IgD-negative memory B cell (primary cell): ENCODE data around the gene TRPM3. TPM values are rescaled to one million over a fixed set of nuclear protein-coding genes. Genes with fewer than 3 reads are reported as not detected.

ENCODE experiments used
- H3K27ac Mint-ChIP-seq, 3 donors: one replicate each; pipeline ENCODE4 v1.8.0; 2020 to 2022; ENCODE audit warnings: mild to moderate bottlenecking in 3 of 3, mixed read lengths in 3 of 3, moderate library complexity in 1 of 3
- H3K27me3 Mint-ChIP-seq: one replicate; pipeline ENCODE4 v1.8.0; 2021; ENCODE audit warnings: mixed read lengths
- H3K36me3 Mint-ChIP-seq: one replicate; pipeline ENCODE4 v1.8.0; 2020; ENCODE audit warnings: mild to moderate bottlenecking, mixed read lengths
- H3K4me1 Mint-ChIP-seq, 3 donors: one replicate each; pipeline ENCODE4 v1.8.0; 2020 to 2022; ENCODE audit warnings: mixed read lengths in 3 of 3, mild to moderate bottlenecking in 1 of 3
- H3K4me3 Mint-ChIP-seq, 4 donors: one replicate each; pipeline ENCODE4 v1.8.0; 2020 to 2022; ENCODE audit warnings: mild to moderate bottlenecking in 4 of 4, mixed read lengths in 4 of 4, moderate library complexity in 3 of 4
- H3K9me3 Mint-ChIP-seq, 3 donors: one replicate each; pipeline ENCODE4 v1.8.0; 2020 to 2021; ENCODE audit warnings: mixed read lengths in 3 of 3, mild to moderate bottlenecking in 1 of 3
- polyA plus RNA-seq: library from polyadenylated mRNA; unstranded; fragments of 300-500 nt; fragmentation: Illumina TruSeq; gene quantifications from one replicate; pipeline ENCODE4 v1.2.3, GENCODE V29; 2021

Gene TRPM3
- polyA plus RNA-seq, 1 donor from 2014 or later, result not detected

DNA sequence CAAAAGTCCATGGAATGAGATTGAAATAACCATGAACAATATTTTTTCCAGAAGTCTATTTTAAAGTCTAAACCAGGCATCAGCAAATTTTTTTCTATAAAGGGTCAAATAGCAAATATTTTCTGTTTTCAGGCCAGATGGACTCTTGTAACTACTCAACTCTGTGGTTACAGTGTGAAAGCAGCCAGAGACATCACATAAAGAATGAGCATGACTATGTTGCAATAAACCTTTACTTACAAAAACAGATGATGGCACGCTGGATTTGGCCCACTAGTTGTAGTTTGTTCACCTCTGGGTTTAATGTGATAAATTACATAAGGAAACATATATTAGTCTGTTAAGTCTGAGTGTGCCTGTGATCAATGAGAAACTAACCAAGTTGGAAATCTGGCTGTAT is 319.2 kb downstream of the TRPM3 start:
- no peaks in the 10 kb centered on the region for H3K4me1 Mint-ChIP-seq
- H3K4me3 Mint-ChIP-seq, result no peak overlapping the region
- no peaks in the 10 kb centered on the region for H3K36me3 Mint-ChIP-seq
- H3K27me3 Mint-ChIP-seq, result peaks cover 2% of the 10 kb centered on the region
- H3K27ac Mint-ChIP-seq, result no peak overlapping the region
- H3K9me3 Mint-ChIP-seq, result peaks cover 0 to 3% (median 0%) of the 10 kb centered on the region in 3 donors

DNA sequence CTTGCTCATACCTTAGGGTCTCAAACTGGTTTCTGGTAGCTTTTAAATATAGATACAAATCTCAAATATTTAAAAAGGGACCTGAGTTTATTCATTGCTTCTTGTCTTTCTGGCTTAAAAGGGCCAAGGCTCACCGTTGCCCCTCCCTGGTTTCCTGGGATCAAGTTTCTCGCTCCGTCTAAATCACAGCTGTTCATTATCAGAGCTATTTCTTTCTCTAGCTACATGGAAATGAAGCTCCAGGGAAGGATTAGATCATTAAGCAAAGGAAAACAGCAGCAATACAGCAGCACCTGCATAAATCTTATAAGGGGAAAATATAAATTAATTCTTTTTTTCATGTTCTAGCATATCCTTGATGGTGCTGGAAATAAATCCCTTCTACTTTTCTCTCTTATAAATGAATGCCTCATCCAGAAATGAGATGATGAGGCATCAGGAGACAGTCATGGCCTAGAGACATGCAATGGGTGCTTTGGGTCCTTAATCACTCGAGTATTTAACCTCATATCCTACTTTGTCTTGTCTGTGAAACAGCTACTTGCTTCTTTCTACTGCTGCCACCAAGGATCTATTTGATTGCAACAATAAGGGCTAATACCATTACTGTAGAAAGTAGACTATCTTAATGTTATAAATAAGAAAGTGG is 320.1 kb downstream of the TRPM3 start:
- peaks cover 0 to 3% (median 0%) of the 10 kb centered on the region in 3 donors for H3K9me3 Mint-ChIP-seq
- H3K27me3 Mint-ChIP-seq, result peaks cover 2% of the 10 kb centered on the region
- no peaks in the 10 kb centered on the region for H3K4me1 Mint-ChIP-seq
- no peaks in the 10 kb centered on the region for H3K36me3 Mint-ChIP-seq
- no peak overlapping the region for H3K4me3 Mint-ChIP-seq
- no peak overlapping the region for H3K27ac Mint-ChIP-seq

DNA sequence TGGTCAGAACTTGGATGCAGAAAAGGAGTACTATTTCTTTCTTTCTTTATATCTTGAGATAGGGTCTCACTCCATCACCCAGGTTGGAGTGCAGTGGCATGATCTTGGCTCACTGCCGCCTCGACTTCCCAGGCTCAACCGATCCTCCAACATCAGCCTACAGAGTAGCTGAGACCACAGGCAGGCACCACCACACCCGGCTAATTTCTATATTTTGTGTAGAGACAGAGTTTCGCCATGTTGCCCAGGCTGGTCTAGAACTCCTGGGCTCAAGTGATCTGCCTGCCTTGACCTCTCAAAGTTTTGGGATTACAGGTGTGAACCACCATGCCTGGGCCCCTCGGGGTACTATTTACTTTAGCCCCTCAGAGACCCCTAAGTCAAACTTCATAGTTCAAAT is 323.4 kb downstream of the TRPM3 start:
- Mint-ChIP-seq H3K27ac (no peak overlapping the region), H3K27me3 (no peaks in the 10 kb centered on the region), H3K4me3 (no peak overlapping the region), H3K36me3 (no peaks in the 10 kb centered on the region), H3K9me3 (peaks cover 0 to 3% (median 0%) of the 10 kb centered on the region in 3 donors), H3K4me1 (no peaks in the 10 kb centered on the region)

DNA sequence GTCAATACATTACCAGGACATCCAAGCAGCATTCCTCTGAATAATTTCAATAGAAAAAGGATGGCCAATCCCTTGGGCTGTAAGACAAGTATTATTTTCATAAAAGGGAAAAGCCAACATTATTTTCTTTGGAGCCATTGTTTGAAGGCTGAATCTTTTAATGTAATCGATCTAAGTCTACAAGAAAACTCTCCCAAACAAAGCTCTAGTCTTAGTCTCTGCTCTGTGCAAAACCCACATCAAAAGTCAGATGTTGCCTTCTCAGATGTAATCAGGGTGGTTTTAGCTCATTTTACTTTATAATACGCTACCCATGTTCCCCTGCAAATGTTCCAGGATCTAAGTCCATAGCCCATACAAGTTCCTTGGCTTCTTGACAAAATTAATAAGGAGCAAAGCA is 325.6 kb downstream of the TRPM3 start:
- H3K27ac Mint-ChIP-seq, result no peak overlapping the region
- peaks cover 0 to 3% (median 0%) of the 10 kb centered on the region in 3 donors for H3K9me3 Mint-ChIP-seq
- H3K27me3 Mint-ChIP-seq, result no peaks in the 10 kb centered on the region
- no peaks in the 10 kb centered on the region for H3K4me1 Mint-ChIP-seq
- H3K36me3 Mint-ChIP-seq, result no peaks in the 10 kb centered on the region
- no peak overlapping the region for H3K4me3 Mint-ChIP-seq

DNA sequence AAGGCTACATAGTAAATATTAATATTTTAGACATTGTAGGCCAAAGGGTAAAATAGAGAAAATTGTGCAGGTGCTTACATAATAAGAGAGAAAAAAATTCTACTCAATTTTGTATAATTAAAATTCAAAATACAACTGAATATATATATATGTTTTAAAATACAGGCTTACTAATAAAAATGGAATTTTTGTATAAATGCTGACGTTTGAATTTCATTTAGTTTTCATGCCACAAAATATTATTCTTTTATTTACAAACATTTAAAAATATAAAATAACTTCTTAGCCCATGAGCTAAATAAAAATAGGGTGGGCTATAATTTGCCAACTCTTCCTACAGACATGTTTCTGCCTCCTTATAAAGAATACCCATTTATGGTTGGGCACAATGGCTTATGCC is 328.6 kb downstream of the TRPM3 start:
- Mint-ChIP-seq H3K4me3 (no peak overlapping the region), H3K9me3 (peaks cover 0 to 3% (median 0%) of the 10 kb centered on the region in 3 donors), H3K4me1 (no peaks in the 10 kb centered on the region), H3K27ac (no peak overlapping the region), H3K36me3 (no peaks in the 10 kb centered on the region), H3K27me3 (no peaks in the 10 kb centered on the region)

DNA sequence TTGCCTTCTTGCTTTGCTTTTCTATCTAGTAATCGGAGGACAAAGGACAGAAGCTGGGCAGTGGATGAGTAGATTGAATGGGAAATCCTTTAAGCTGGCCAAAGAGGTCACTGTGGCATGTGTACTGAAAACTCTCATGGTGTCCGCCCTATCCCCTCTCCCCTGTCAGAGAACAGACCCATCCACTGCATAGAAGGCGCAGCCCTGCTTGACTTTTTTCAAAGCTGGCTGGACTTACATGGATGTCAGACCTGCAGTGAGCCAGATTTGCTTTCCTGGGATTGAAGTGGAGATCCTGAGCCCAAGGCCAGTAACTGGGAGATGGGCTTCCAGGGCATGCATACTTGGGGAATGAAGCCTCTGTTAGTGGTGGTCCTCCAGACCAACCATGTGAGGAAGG is 329.5 kb downstream of the TRPM3 start:
- H3K36me3 Mint-ChIP-seq, result no peaks in the 10 kb centered on the region
- no peaks in the 10 kb centered on the region for H3K4me1 Mint-ChIP-seq
- no peak overlapping the region for H3K27ac Mint-ChIP-seq
- no peaks in the 10 kb centered on the region for H3K9me3 Mint-ChIP-seq
- H3K4me3 Mint-ChIP-seq, result no peak overlapping the region
- no peaks in the 10 kb centered on the region for H3K27me3 Mint-ChIP-seq

DNA sequence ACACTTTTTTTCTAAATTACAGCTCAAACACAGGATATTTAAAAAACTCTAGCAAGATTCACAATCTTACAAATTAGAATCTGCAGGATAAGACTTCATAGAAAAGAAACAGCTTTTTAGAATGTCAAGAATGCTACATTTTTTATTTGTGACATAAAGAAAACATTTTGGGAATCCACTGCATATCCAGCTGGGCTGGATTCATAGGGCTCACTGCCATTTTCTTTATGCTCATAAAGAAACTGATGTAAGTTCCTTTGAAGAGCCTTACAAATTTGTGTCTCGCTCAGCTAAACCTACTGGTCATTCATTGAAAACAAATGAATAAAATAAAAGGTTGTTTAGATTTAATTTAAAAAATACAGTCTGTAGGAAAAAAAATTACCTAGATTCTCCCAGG is 332.3 kb downstream of the TRPM3 start:
- Mint-ChIP-seq H3K4me1 (no peaks in the 10 kb centered on the region), H3K27ac (peak overlapping the region in 1 of 3 donors; percentile 13), H3K36me3 (no peaks in the 10 kb centered on the region), H3K9me3 (no peaks in the 10 kb centered on the region), H3K4me3 (no peak overlapping the region), H3K27me3 (no peaks in the 10 kb centered on the region)

DNA sequence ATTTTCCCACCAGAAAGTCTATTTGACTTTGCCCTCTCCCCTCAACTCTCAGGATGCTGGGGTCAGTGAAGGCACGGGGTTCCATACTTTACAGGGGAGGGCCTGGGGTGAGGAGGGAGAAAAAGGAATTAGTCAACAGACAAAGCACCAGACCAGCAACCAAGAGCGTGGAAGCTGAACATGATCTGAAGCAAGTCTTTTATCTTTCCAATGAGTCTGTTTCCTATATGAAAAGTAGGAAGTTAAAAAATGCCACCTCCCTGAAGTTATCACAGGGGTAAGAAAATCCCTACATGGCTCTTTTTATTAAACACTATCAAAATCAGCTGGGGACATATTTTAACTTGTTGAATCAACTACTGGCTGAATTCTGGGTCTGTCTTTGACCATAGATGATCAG is 337.0 kb downstream of the TRPM3 start:
- no peaks in the 10 kb centered on the region for H3K36me3 Mint-ChIP-seq
- no peaks in the 10 kb centered on the region for H3K4me1 Mint-ChIP-seq
- no peaks in the 10 kb centered on the region for H3K27me3 Mint-ChIP-seq
- no peak overlapping the region for H3K27ac Mint-ChIP-seq
- H3K9me3 Mint-ChIP-seq, result no peaks in the 10 kb centered on the region
- H3K4me3 Mint-ChIP-seq, result no peak overlapping the region

DNA sequence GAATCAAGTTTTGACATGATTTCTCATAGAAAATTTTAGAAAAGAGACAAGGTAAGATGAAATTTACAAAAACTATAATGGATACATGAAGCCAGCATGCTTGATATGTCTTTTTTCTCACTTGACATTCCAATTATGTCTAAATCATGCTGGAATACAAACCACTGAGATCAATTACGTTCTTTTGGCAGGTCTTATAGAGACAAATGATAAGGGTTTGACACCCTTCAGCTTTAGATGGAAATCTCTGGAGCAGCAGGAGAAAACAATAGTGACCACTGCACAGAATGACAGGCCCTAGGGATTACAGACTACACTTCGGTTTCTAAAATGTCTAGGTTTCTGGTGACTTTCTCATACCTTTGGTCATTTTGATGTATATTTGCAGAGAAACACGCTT is 342.9 kb downstream of the TRPM3 start:
- peaks cover 0 to 2% (median 1%) of the 10 kb centered on the region in 3 donors for H3K9me3 Mint-ChIP-seq

DNA sequence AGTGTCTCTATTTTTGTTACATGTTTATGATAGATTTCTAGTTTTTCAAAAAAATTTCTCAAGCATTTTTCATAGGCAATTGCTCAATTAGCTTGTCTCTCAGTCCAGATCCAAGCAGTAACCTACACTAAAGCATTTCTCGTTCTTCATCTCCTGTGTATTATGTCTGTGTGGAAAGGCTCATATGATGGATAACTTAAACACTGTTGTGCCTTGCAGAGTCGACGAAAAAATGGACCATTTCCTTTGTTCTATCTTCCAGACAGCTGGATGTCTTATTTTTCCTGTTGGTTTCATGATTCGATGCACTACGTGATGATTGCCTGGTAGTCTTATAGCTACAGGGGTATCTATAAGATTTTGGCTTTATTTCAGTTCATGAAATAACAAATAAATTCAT is 347.8 kb downstream of the TRPM3 start:
- Mint-ChIP-seq H3K9me3 (peaks cover 0 to 1% (median 0%) of the 10 kb centered on the region in 3 donors), H3K27me3 (no peaks in the 10 kb centered on the region), H3K27ac (no peak overlapping the region), H3K4me3 (no peak overlapping the region), H3K4me1 (no peaks in the 10 kb centered on the region), H3K36me3 (no peaks in the 10 kb centered on the region)

More for the DNA sequence above, 342.9 kb downstream of the TRPM3 start:
- H3K27ac Mint-ChIP-seq, result no peak overlapping the region
- H3K4me1 Mint-ChIP-seq, result no peaks in the 10 kb centered on the region
- no peak overlapping the region for H3K4me3 Mint-ChIP-seq
- H3K36me3 Mint-ChIP-seq, result no peaks in the 10 kb centered on the region
- no peaks in the 10 kb centered on the region for H3K27me3 Mint-ChIP-seq

DNA sequence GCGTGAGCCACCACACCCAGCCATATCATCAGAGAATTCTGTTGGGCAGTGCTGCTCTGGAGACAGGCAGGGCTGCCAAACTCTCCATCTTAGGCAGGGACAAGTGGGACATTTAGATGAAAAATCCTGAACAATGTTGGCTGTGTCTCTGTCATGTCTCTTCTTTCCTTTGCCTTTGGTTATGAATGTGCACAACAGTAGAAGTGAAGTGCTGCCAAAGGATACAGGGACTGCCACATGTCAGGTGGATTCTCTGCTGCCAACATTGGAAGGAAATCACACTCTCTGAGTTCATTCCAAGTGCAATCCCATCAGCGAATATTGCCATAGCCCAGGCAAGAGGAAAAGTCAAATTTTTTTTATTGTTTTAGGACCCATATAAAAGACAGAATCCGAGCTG is 348.8 kb downstream of the TRPM3 start:
- no peak overlapping the region for H3K27ac Mint-ChIP-seq
- no peaks in the 10 kb centered on the region for H3K36me3 Mint-ChIP-seq
- H3K4me3 Mint-ChIP-seq, result no peak overlapping the region
- no peaks in the 10 kb centered on the region for H3K27me3 Mint-ChIP-seq
- H3K4me1 Mint-ChIP-seq, result no peaks in the 10 kb centered on the region
- peaks cover 0 to 1% (median 0%) of the 10 kb centered on the region in 3 donors for H3K9me3 Mint-ChIP-seq

DNA sequence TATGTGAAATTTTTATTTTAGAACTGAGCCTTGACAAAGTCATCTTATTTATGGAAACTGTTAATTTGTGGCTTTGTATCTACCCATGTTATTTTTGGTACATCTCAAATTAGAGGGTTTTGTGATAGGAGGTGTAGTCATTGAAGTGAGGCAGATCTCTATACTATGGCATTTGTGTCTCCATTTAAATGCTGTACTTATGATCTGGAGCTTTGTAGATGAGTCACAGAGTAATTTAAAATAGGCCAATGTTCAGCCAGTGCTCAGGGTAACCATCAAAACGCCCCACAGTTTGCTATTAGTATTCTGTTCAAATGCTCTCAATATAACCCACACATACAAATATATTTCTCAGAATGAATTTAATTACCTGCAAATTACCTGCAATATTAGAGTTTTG is 355.5 kb downstream of the TRPM3 start:
- H3K9me3 Mint-ChIP-seq, result peaks cover 0 to 2% (median 0%) of the 10 kb centered on the region in 3 donors
- H3K36me3 Mint-ChIP-seq, result no peaks in the 10 kb centered on the region
- no peak overlapping the region for H3K27ac Mint-ChIP-seq

DNA sequence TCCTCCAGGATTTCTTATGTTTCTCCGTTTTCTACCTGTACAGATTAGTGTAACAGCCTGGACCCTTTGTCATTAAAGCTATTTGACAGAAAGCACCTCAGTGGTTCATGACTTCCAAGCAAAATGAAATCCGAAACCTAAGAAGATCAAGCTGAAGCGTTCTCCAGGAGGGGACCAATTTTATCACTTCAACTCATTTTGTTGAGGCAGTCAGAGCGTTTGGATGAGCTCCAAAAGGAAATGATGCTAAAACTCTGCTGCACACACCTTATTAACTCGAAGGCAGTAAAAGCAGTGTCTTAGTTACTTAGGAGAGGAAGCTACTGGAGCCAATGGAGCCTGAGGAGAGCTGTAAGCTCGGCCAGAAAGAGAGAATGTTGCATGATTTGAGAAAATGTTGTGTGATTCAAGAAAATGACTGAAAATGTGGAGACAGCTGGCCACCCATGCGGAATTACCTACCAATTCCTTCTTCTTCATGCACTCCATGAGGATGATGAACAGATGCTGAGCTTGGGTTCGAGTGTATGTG is 360.2 kb downstream of the TRPM3 start:
- Mint-ChIP-seq H3K4me1 (no peaks in the 10 kb centered on the region), H3K27ac (no peak overlapping the region), H3K27me3 (no peaks in the 10 kb centered on the region), H3K9me3 (peaks cover 0 to 5% (median 3%) of the 10 kb centered on the region in 3 donors), H3K36me3 (no peaks in the 10 kb centered on the region), H3K4me3 (no peak overlapping the region)

More for the DNA sequence above, 355.5 kb downstream of the TRPM3 start:
- Mint-ChIP-seq H3K4me3 (no peak overlapping the region), H3K27me3 (no peaks in the 10 kb centered on the region), H3K4me1 (no peaks in the 10 kb centered on the region)

DNA sequence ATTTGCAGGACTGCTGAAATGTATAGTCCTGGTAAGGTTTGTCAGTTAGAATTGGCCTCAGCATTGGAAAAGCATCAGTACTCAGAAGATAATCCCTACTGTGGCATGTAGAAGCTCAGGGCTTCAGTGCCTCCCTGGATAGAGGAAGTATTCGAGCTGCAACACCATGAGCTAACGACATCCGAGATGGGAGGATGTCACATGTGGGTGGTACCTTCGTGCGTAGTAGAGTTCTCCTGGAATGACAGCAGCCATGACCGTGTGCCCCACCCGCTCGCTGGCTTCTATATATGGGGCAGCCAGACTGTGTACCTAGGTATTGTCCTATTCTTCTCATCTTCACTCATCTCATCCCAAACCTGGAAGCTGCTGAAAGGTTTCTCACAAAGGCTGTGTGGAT is 361.2 kb downstream of the TRPM3 start:
- no peaks in the 10 kb centered on the region for H3K36me3 Mint-ChIP-seq
- H3K27me3 Mint-ChIP-seq, result no peaks in the 10 kb centered on the region
- no peak overlapping the region for H3K27ac Mint-ChIP-seq
- peaks cover 0 to 5% (median 3%) of the 10 kb centered on the region in 3 donors for H3K9me3 Mint-ChIP-seq
- H3K4me3 Mint-ChIP-seq, result no peak overlapping the region
- H3K4me1 Mint-ChIP-seq, result no peaks in the 10 kb centered on the region

DNA sequence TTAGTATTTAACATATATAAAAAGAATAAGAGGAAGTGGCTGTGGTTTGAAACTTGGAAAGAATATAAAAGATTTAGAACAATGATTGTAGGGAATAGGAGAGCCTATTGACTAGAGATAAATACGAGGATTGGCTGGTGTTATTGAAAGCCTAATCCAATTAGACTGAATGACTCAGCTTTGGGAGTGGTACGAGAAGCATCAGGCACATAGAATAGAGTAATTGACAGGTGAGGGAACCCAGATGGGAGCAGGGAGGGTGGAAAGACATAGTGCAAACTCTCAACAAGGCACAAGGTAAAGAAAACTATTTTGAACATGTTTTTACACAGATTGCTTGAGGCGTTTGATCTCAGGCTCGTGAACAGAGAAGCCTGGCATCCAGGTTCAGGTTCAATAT is 368.1 kb downstream of the TRPM3 start:
- Mint-ChIP-seq H3K4me1 (no peaks in the 10 kb centered on the region), H3K4me3 (no peak overlapping the region), H3K27ac (no peak overlapping the region), H3K36me3 (peaks cover 7% of the 10 kb centered on the region), H3K9me3 (peaks cover 0 to 5% (median 3%) of the 10 kb centered on the region in 3 donors), H3K27me3 (no peaks in the 10 kb centered on the region)

DNA sequence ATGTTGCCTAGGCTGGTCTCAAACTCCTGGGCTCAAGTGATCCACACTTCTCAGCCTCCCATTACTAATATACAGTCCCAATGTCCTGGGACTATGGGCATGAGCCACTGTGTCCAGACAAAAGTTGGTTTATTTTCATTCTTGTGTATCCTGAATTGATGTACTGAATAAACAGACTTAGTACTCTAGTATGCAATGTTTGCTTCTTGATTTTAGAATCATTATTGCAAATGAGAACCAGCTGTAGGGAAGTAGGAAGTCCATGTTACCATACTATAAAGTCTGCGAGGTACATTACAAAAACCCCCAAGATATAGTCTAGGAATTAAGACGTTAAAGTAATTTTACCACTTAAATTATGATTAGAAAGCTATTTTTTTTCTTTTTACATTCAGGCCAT is 372.4 kb downstream of the TRPM3 start:
- Mint-ChIP-seq H3K4me1 (no peaks in the 10 kb centered on the region), H3K9me3 (peaks cover 0 to 2% (median 0%) of the 10 kb centered on the region in 3 donors), H3K36me3 (peaks cover 4% of the 10 kb centered on the region), H3K27ac (no peak overlapping the region), H3K27me3 (no peaks in the 10 kb centered on the region), H3K4me3 (no peak overlapping the region)
